ENCODE measurements around the gene FAM25G. TPM values are rescaled to one million over a fixed set of nuclear protein-coding genes. Genes with fewer than 3 reads are reported as not detected.
"Not testable (repeated sequence)": the region's sequence is repeated elsewhere in the genome, so short reads cannot be mapped to it uniquely, and the experiment has no call there.

The FAM25G gene
- total RNA-seq, 1 experiment from 2014 or later, result not detected

DNA sequence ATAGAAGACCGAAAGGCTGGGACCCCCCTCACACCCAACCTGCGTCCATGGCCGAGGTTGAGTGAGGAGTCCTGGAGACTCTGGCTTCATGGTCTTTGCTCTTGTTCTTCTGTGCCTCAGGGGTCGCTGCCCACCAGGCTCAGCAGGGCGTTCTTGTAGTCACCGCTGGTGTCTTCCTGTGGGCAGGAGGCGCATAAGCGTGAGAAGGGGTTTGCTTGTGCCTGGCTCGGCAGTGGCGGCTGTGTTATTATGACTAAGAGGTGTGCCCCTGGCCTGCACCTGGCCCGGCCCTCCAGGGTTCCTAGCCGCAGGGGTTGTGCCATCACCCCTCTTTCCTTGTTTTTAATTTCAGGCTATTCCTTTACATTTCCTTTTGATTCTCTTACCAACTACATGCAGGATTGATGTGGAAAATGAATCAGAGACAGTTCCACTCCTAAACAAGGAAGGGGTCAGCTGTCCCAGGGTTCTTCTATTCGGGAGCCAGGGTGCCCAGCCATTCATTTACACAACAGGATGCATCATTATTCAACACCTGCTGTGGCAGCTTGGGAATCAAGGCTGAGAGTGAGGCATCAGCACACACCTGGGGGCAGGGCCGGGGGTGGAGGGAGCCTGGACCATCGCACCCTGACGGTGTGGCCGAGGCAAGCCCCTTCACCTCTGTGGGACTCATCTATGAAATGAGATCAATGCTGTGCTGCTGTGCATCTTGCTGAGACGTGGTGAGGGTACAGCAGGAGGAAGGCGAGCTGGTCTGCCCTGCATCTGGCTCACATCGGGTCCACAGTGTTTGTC lies 22.6 kb downstream of the FAM25G start:
- DNase-seq (ENCODE audit: low read depth, low spot score); in situ Hi-C loops (cut with HindIII; ENCODE audit: low pct_unique_long_range_greater_than_20kb, low sequenced_read_pairs): not testable (repeated sequence)

DNA sequence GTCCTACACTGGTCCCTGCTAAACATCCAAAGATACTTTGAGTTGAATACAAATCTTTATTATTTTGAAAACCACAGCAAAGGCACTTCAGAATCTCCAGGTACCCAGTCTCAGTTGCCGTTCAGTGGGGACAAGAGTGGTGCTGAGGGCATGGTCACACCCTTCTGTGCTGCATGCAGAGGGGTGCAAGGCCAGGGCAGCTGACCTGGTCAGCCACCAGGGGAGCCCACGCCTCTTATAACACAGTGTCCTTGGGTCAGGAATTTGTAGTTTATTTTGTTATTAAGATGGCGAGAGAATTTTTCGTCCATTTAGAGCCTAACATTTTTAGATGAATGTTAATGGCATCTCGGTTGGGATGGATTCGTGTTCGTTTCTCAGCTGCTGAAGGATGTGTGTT lies 23.5 kb downstream of the FAM25G start:
- in situ Hi-C loops (cut with HindIII; ENCODE audit: low pct_unique_long_range_greater_than_20kb, low sequenced_read_pairs); DNase-seq (ENCODE audit: low read depth, low spot score): not testable (repeated sequence)

DNA sequence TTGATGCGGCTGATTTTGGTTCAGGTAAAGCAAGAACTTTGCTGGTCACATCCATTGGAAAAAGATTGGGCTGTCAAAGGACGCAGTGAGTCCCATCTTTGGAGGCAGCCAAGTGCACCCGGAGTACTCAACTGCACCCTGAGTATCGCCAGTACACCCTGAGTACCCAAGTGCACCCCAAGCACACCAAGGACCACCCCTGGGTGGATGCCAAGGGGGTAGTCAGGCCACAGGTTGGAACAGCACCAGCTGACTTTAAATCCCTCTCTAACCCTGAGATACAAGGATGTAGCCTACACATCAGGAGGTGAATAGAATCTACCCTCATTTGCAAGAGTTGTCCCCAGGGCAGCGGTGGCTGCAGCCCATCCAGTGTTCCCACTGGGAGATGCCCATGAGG lies 24.0 kb downstream of the FAM25G start:
- DNase-seq (ENCODE audit: low read depth, low spot score); in situ Hi-C loops (cut with HindIII; ENCODE audit: low pct_unique_long_range_greater_than_20kb, low sequenced_read_pairs): not testable (repeated sequence)

DNA sequence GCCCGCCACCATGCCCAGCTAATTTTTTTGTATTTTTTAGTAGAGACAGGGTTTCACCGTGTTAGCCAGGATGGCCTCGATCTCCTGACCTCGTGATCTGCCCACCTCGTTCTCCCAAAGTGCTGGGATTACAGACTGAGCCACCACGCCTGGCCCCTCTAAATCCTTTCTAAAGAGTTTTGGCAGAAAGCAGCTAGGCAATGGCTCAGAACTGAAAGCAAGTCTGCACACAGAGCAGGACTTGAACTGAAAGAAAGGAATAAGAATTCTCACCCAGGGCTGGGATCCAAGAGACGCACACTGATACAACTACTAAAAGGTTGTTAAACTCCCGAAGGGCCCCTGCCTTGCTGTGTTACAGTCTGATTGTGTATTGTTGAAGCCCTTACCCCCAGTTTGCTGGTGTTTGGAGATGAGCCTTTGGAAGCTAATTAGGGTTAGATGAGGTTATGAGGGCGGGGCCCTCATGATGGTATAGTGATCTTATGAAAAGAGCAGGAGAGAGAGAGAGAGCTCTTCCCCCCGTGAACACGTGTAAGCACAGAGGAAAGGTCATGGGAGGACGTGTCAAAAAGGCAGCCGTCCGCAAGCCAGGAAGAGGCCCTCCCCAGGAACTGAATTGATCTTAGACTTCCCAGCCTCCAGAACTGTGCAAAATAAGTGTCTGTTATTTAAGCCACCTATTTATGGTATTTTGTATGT lies 26.1 kb downstream of the FAM25G start:
- in situ Hi-C loops (cut with HindIII; ENCODE audit: low pct_unique_long_range_greater_than_20kb, low sequenced_read_pairs); DNase-seq (ENCODE audit: low read depth, low spot score): not testable (repeated sequence)

DNA sequence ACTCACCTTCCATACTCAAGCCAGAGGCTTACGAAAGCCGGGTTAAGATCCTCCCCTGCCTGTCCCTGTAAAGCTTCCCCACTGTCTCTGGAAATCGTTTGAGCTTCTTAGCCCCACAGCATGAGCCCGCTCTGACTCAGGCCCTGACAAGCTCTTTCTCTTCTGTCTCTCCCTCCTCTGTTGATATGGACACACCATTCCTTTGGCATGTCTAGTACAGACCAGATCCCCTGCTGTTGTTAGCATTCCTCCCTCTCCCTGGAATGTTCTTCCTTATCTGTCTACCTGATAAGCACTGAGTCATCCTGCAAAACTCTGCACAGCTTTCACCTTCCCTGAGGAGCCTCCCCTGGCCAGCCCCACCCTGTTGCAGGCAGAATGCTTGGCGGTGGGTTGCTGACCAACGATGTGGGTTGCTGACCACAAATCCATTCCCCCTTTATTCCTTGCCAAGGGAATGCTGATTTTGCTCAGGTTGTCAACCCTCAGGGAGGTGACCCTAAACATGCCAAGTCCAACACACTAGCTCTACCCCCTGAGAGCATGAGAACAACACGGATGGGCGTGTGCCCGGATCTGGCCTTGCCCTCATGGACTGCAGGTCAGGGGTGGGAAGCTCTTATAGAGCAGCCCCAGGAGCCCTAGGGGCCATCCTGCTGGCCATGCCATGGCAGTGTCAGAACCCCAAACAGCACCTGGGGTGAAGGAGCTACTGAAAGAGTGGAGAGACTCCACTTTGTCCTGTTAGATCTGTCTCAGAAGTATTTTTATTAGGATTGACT lies 28.7 kb downstream of the FAM25G start:
- in situ Hi-C loops (cut with HindIII; ENCODE audit: low pct_unique_long_range_greater_than_20kb, low sequenced_read_pairs); DNase-seq (ENCODE audit: low read depth, low spot score): not testable (repeated sequence)

DNA sequence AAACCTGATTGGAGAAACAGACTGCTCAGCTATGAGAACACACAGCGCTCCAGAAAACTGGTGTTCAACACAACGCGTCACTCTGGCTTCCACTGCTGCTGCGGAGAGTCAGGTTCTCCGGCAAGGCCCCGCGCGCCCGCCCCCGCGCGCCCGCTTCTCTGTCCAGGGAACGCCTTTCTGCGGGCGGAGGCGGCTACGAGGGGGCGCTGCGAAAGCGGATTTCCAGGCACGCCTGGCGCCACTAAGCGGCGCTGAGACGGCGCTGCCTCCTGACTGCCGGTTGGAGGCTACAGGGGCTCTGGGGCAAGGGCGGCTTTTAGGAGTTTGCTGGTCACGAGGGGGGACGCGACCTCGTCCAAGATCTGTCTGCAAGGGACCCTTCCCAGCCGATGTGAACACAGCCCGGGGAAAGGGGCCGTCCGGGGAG lies 30.2 kb downstream of the FAM25G start:
- in situ Hi-C loops (cut with HindIII; ENCODE audit: low pct_unique_long_range_greater_than_20kb, low sequenced_read_pairs), result not testable (repeated sequence)
- DNase-seq (ENCODE audit: low read depth, low spot score), result peak; percentile 16

DNA sequence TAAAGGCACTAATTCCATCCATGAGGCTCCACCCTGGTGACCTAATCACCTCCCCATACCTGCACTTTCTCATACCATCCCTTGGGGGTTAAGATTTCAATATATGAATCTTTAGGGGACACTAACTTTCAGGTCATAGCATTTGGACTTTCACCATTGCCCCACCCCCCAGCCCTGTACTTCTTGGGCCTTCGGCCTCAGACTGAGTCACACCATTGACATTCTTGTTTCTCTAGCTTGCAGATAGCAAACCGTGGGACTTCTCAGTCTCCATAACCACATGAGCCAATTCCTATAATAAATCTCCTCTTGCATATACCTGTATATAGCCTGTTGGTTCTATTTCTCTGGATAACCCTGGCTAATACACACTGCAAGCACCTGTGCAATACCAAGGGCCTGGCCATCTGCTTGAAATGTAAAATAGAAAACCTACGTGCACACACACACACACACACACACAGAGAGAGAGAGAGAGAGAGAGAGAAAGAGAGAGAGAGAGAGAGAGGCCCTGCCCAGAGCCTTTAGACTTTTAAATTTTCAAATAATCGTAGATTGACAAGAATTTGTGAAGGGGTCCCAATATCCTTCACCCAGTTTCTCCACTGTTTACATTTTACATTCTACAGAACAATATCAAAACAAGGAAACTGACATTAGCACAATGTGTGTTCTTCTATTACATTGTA lies 32.9 kb downstream of the FAM25G start:
- in situ Hi-C loops (cut with HindIII; ENCODE audit: low pct_unique_long_range_greater_than_20kb, low sequenced_read_pairs), result no loop called here
- DNase-seq (ENCODE audit: low read depth, low spot score), result no peak

DNA sequence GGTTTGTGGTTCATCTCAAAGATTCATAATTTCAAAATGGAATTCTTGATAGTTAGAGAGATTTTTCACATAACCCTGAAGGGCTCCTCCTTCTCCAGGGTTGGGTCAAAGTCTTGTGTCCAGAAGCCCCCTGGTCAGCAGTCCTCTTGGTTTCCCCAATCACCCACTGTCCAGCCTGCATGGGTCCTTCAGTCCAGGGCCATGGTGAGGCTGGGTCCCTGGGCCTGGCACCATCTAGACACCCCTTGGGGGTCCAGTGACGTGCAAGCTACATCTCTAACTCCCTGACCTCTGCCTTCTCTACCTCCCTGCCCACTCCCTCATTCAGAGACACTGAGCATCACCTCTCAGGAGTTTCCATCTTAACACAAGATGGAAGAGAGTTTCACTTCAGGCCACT lies 33.7 kb downstream of the FAM25G start:
- in situ Hi-C loops (cut with HindIII; ENCODE audit: low pct_unique_long_range_greater_than_20kb, low sequenced_read_pairs), result no loop called here
- no peak for DNase-seq (ENCODE audit: low read depth, low spot score)

DNA sequence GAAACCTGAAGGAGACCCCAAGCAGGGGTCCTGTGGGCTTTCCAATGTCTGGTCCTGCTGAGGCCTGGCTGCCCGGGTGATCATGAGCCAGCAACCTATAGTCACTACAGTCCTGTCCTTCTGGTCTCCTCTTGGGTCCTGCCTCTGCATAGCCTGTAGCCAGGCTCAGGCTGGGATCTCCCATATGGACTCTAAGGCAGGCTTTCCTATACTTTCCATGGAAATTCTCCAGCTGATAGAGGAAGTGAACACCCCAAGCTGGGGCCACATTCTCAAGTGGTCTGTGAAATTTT lies 34.0 kb downstream of the FAM25G start:
- no peak for DNase-seq (ENCODE audit: low read depth, low spot score)
- in situ Hi-C loops (cut with HindIII; ENCODE audit: low pct_unique_long_range_greater_than_20kb, low sequenced_read_pairs), result no loop called here

DNA sequence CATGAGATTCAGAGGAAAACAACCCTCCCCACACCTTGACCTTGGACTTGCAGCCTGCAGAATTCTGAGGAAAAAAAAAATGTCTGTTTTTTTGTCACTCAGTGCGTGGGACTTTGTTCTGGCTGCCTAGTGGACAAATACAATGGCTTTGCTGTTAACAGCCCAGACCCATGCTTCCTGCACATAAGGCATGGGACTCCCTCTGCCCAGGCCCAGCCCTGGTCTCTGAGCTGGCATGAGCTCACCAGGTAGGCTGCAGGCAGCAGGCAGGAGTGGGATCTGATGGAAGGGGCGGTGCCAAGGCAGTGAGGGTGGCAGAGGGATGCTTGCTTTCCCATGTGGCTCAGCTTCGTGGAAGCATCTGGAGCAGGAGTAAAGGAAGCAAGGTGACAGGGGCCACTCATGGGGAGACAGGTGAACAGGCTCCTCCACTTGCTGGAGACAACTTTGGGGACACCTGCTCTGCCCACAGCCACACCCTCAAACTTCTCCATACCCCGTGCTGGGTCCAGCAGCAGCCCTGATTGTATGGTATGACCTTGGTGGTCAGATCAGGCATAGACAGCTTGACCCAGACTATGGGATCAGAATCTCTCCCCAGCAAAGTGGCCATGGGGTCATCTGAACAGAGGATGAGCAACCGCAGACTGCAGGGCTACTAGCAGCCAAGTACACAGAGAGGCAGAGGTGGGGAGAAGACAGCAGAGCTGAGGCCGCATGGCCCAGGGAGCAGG lies 34.5 kb downstream of the FAM25G start:
- DNase-seq (ENCODE audit: low read depth, low spot score), result no peak
- in situ Hi-C loops (cut with HindIII; ENCODE audit: low pct_unique_long_range_greater_than_20kb, low sequenced_read_pairs), result no loop called here

DNA sequence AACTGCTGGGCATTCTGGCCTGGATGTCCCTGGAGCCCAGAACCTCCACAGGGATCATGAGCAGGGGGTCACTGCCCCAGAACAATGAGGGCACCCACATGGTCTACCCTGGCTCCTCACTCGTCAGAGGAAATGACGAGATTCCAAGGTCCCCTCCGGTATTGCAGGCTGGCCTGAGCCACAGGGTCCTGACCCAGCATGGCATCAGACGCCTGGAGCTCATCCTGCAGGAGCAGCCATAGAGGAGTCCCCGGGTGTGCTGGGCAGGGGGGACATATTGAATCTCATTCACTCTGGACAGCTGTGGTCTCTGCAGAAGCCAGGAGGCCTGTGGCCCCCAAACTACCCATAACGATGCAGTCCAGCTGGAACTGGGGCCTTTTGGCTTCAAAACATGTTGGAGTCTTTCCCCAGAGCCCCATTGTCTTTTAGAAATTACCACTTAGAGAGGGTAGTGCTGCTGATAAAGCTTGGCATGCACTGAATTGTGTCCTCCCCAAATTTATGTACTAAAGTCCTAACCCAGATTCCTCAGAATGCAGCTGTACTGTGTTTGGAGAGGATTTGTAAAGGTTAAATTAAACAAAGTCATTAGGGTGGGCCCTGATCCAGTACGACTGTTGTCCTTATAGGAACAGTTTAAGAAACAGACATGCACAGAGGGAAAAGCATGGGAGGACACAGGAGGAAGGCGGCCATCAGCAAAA lies 35.3 kb downstream of the FAM25G start:
- DNase-seq (ENCODE audit: low read depth, low spot score), result no peak
- in situ Hi-C loops (cut with HindIII; ENCODE audit: low pct_unique_long_range_greater_than_20kb, low sequenced_read_pairs), result no loop called here

DNA sequence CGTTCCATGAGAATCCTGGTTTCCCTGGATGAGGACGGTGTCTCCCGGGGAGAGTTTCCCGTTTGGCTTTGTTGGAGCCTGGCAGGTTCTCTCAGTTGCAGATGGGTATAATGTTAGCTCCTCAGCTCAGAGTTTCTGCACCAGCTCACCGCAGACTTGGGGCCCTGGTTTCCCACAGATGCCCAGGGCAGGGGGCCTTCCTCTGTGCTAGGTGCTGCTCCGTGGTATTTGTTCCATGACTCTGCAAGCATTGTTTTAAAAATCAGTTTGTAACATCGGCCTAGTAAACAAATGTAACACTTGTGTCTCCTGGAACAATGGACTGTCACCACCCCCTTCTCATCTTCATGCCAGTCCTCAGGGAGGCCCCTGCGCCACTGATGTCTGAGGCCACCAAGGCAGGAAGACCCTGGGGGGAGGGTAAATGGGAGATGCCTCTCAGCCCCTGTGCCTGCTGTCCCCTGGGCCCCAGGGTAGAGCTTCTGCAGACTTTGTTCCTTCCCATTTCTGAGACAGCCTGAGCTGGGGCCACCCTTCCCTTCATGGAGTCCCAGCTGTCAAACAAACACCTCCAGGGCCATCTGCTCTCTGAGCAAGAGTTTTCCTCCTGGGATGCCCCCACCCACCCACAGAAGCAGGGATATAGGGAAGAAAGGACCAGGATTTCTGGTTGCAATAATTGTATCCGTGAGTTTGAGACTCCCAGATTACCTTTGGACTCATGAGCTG lies 36.0 kb downstream of the FAM25G start:
- in situ Hi-C loops (cut with HindIII; ENCODE audit: low pct_unique_long_range_greater_than_20kb, low sequenced_read_pairs); DNase-seq (ENCODE audit: low read depth, low spot score): not testable (repeated sequence)

DNA sequence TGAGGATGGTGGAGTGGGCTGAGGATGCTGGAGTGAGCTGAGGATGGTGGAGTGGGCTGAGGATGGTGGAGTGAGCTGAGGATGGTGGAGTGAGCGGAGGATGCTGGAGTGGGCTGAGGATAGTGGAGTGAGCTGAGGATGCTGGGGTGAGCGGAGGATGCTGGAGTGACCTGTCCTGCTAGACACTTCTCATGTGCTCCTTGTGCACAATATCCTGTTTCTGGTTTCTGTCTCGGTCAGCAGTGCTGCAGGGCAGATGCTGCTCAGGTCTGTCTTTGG lies 36.8 kb downstream of the FAM25G start:
- no peak for DNase-seq (ENCODE audit: low read depth, low spot score)
- in situ Hi-C loops (cut with HindIII; ENCODE audit: low pct_unique_long_range_greater_than_20kb, low sequenced_read_pairs), result no loop called here

DNA sequence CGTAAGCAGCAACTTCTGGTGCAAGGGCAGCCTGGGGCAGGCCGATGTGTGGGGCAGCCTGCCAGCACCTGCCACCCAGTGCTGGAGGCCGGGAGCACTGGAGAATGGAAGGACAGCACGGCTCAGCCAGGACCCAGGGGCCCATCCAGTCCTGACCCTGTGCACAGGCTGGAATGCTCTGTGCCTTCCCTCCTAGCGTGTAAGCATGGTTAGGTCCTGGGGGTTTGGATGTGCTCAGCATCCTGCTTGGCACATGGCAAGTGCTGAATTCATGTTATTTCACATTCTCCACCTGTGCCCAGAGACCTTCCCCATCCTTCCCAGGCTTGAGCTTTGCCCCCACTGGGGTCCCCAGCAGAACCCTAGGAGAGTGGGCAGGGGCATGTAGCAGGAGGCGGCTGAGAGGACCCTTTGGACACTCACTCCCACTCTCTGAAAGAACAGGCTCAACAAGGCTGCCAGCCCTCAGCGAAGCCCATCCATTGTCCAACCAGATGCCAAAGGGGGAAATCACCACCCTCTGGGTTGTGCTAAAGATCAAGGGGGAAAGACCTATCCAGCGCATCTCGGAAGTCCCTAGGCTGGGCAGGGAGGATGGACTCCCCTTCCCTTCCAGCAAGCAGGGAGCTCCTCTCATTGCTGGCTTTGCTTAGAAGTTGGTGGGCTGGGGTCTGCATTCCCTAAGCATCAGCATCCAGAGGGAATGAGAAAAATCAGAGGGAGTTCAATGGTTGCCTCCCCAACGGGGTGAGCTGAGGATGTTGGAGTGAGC lies 37.3 kb downstream of the FAM25G start:
- no peak for DNase-seq (ENCODE audit: low read depth, low spot score)
- in situ Hi-C loops (cut with HindIII; ENCODE audit: low pct_unique_long_range_greater_than_20kb, low sequenced_read_pairs), result no loop called here

DNA sequence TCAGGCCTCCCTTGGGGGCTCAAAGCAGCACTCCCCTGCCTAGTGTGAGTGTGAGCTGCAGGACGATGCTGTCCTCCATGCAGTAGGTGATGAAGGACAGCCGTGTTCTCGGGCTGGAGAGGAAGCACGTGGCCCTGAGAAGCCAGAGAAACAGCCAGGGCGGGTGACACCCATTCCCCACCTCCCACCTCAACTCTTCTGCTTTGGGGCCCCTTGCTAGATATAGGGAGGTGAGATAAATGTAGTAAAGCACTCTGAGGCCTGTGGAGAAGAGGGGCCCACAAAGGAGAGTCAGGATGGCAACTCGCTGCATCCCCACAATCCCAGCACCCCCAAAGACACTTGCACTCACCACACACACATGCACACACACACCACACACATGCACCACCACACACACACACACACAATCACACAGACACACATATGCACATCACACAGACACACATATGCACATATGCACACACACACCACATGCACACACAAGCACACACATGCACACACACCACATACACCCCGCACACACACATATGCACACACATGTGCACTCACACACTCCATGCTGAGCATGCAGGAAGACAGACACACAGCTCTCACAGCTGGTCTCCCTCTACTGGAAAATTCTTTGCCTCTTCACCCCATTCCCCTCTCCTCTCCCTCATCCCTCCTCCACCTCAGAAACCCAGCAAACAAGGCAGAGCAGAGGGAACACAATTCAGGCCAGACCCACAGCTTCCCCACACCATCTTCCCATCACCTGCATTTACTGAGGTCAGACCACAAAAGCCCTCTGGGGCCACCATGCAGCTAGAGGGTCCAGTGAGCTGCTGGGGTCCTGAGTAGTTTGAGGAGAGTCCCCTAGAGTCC lies 38.1 kb downstream of the FAM25G start:
- in situ Hi-C loops (cut with HindIII; ENCODE audit: low pct_unique_long_range_greater_than_20kb, low sequenced_read_pairs), result no loop called here
- no peak for DNase-seq (ENCODE audit: low read depth, low spot score)

Measured in SK-MEL-5 (cell line).